ENCODE measurements around the gene RRP1.

Gene RRP1

DNA sequence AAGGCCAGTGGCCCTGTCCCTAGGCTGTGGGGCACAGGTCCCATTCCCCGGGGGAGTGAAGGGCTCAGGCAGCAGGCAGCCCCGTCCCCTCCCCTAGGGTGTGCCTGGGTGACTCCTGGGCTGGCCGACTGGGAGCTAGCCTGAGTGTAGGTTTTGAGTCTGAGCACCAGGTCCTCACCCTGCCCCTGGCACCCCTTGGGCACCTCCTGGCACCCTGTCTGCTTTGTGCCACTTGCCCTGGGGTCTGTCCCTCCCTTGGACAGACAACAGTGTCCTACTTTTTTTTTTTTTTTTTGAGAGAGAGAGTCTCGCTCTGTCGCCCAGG, 24.2 kb downstream of the RRP1 start:
- Histone ChIP-seq H3K27ac (ENCODE audit: low read depth, low read length) (no peak overlapping the region), H3K4me3 (ENCODE audit: insufficient read depth, low read length, poor library complexity, severe bottlenecking) (no peak overlapping the region), H3K27me3 (ENCODE audit: low read length) (no peaks in the 10 kb centered on the region), H3K9me3 (ENCODE audit: insufficient read depth, low read length) (no peaks in the 10 kb centered on the region), H3K9ac (ENCODE audit: low read length) (no peak overlapping the region), H4K20me1 (ENCODE audit: low read depth, low read length) (no peaks in the 10 kb centered on the region), H3K79me2 (ENCODE audit: insufficient read depth, low read length) (no peaks in the 10 kb centered on the region), H3K4me2 (ENCODE audit: low read depth, low read length, poor library complexity, severe bottlenecking) (no peak overlapping the region), H3K36me3 (ENCODE audit: low read length) (no peaks in the 10 kb centered on the region), H2AFZ (ENCODE audit: low read depth, low read length, severe bottlenecking) (no peak overlapping the region), H3F3A (ENCODE audit: insufficient read depth) (no peaks in the 10 kb centered on the region), H3K9me2 (replicated peaks; ENCODE audit: insufficient read depth, low read length) (no peaks in the 10 kb centered on the region)
- TF ChIP-seq EZH2phosphoT487 (conservative IDR thresholded peaks at IDR 0.05; ENCODE audit: low read length): no peak
- no peak for TF ChIP-seq CTCF (IDR thresholded peaks at IDR 0.05; ENCODE audit: insufficient read depth, low read length, poor library complexity, severe bottlenecking)

DNA sequence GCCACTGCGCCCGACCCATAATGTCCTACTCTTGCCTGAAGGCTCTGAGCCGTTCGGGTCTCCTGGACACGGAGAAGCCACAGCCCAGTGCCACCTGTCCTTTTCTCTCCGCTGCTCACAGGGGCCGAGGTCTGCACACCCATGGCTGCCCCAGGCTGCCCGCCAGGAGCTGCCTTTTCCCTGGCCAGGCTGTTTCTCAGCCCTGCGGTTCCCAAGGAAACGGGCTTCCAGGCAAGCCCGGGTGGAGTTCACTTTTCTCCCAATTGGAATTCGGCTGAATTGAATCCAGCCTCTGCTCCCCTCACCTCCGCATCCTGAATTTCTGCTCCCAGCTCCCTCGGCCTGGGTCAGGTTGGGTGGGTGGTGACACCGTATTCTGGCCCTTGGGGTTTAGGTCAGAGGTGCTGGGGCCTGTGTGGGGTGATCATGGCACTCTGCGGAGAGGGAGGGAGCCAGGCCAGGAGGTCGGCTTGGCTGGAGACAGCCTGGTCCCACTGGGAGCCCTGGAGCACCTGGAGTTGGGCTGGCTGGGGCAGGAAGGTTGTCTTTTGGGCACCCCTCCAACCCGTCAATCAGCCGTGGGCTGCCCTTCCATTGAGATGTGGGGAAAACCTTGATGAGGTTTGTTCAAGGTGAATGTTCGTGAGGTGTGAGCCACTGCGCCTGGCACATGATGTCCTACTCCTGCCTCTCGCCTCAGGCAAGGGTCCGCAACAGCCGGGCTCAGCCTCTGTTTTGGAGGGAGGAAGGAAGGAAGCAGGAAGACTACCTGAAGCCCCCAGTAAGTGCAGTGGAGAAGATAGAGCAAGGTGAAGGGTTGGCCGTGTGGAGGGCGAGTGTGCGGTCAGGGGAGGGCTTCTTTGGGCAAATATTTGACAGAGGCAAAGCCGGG, 25.1 kb downstream of the RRP1 start:
- Histone ChIP-seq H3F3A (ENCODE audit: insufficient read depth) (no peaks in the 10 kb centered on the region), H3K4me2 (ENCODE audit: low read depth, low read length, poor library complexity, severe bottlenecking) (no peak overlapping the region), H2AFZ (ENCODE audit: low read depth, low read length, severe bottlenecking) (no peak overlapping the region), H3K4me3 (ENCODE audit: insufficient read depth, low read length, poor library complexity, severe bottlenecking) (no peak overlapping the region), H3K9ac (ENCODE audit: low read length) (no peak overlapping the region), H3K9me3 (ENCODE audit: insufficient read depth, low read length) (no peaks in the 10 kb centered on the region), H3K36me3 (ENCODE audit: low read length) (no peaks in the 10 kb centered on the region), H3K79me2 (ENCODE audit: insufficient read depth, low read length) (no peaks in the 10 kb centered on the region), H3K27me3 (ENCODE audit: low read length) (no peaks in the 10 kb centered on the region), H3K27ac (ENCODE audit: low read depth, low read length) (no peak overlapping the region), H4K20me1 (ENCODE audit: low read depth, low read length) (no peaks in the 10 kb centered on the region), H3K9me2 (replicated peaks; ENCODE audit: insufficient read depth, low read length) (no peaks in the 10 kb centered on the region)
- no peak for TF ChIP-seq EZH2phosphoT487 (conservative IDR thresholded peaks at IDR 0.05; ENCODE audit: low read length)
- TF ChIP-seq CTCF (IDR thresholded peaks at IDR 0.05; ENCODE audit: insufficient read depth, low read length, poor library complexity, severe bottlenecking): no peak

GRCh38 chr21:43815107-43815613, 25.8 kb downstream of the RRP1 start:
- Histone ChIP-seq H3F3A (ENCODE audit: insufficient read depth) (no peaks in the 10 kb centered on the region), H4K20me1 (ENCODE audit: low read depth, low read length) (no peaks in the 10 kb centered on the region), H3K27ac (ENCODE audit: low read depth, low read length) (no peak overlapping the region), H3K4me3 (ENCODE audit: insufficient read depth, low read length, poor library complexity, severe bottlenecking) (no peak overlapping the region), H3K9ac (ENCODE audit: low read length) (no peak overlapping the region), H3K27me3 (ENCODE audit: low read length) (no peaks in the 10 kb centered on the region), H3K79me2 (ENCODE audit: insufficient read depth, low read length) (no peaks in the 10 kb centered on the region), H3K36me3 (ENCODE audit: low read length) (no peaks in the 10 kb centered on the region), H2AFZ (ENCODE audit: low read depth, low read length, severe bottlenecking) (no peak overlapping the region), H3K4me2 (ENCODE audit: low read depth, low read length, poor library complexity, severe bottlenecking) (no peak overlapping the region), H3K9me3 (ENCODE audit: insufficient read depth, low read length) (no peaks in the 10 kb centered on the region), H3K9me2 (replicated peaks; ENCODE audit: insufficient read depth, low read length) (no peaks in the 10 kb centered on the region)
- TF ChIP-seq EZH2phosphoT487 (conservative IDR thresholded peaks at IDR 0.05; ENCODE audit: low read length): no peak
- TF ChIP-seq CTCF (IDR thresholded peaks at IDR 0.05; ENCODE audit: insufficient read depth, low read length, poor library complexity, severe bottlenecking): no peak
